Osteocyte (in vitro differentiated cells): ENCODE measurements around the gene NLRC5. TPM values are rescaled to one million over a fixed set of nuclear protein-coding genes. Genes with fewer than 3 reads are reported as not detected.

Source experiments
- DNase-seq: peaks from one replicate; pipeline ENCODE4 v3.0.0; 2021; ENCODE audit warnings: mixed read lengths; ENCODE audit not compliant: unreplicated experiment; ENCODE audit errors: extremely low spot score
- H3K27ac Mint-ChIP-seq: one replicate; pipeline ENCODE4 v1.8.0; 2021; ENCODE audit warnings: mild to moderate bottlenecking, mixed read lengths; ENCODE audit not compliant: unreplicated experiment
- H3K27me3 Mint-ChIP-seq: one replicate; pipeline ENCODE4 v1.8.0; 2021; ENCODE audit warnings: mixed read lengths; ENCODE audit not compliant: unreplicated experiment
- H3K36me3 Mint-ChIP-seq: one replicate; pipeline ENCODE4 v1.8.0; 2021; ENCODE audit warnings: mixed read lengths; ENCODE audit not compliant: unreplicated experiment
- H3K4me1 Mint-ChIP-seq: one replicate; pipeline ENCODE4 v1.8.0; 2021; ENCODE audit warnings: mixed read lengths; ENCODE audit not compliant: unreplicated experiment
- H3K4me3 Mint-ChIP-seq: one replicate; pipeline ENCODE4 v1.8.0; 2021; ENCODE audit warnings: mild to moderate bottlenecking, moderate library complexity, mixed read lengths; ENCODE audit not compliant: unreplicated experiment
- H3K9me3 Mint-ChIP-seq: one replicate; pipeline ENCODE4 v1.8.0; 2021; ENCODE audit warnings: mixed read lengths; ENCODE audit not compliant: unreplicated experiment
- CTCF ChIP-seq: fragments of 200-600 bp; sonication (generic); IDR thresholded peaks from 2 replicates; pipeline ENCODE4 v1.5.0; 2021; ENCODE audit warnings: antibody characterized with exemption, mild to moderate bottlenecking, moderate library complexity
- total RNA-seq: library from RNA; stranded (reverse); gene quantifications from 2 replicates; pipeline ENCODE4 v1.2.1, GENCODE V29; 2021

The NLRC5 gene
- total RNA-seq, 1 donor from 2014 or later: 24.7 TPM

- Mint-ChIP-seq H3K4me1 (peaks cover 23% of the 10 kb centered on the region), H3K9me3 (no peaks in the 10 kb centered on the region), H3K27ac (peak overlapping the region; percentile 56)
Observed at GRCh38 chr16:57092786-57093411, 103.5 kb downstream of the NLRC5 start.

GRCh38 chr16:57093666-57094564 lies 104.6 kb downstream of the NLRC5 start:
- DNase-seq: no peak

More at GRCh38 chr16:57092786-57093411, 103.5 kb downstream of the NLRC5 start:
- Mint-ChIP-seq H3K27me3 (no peaks in the 10 kb centered on the region), H3K4me3 (peak overlapping the region; percentile 77), H3K36me3 (no peaks in the 10 kb centered on the region)
- TF ChIP-seq CTCF: peak; percentile 84
- DNase-seq: no peak

GRCh38 chr16:57094911-57095310 lies 105.6 kb downstream of the NLRC5 start:
- Mint-ChIP-seq H3K36me3 (no peaks in the 10 kb centered on the region), H3K4me1 (peaks cover 25% of the 10 kb centered on the region), H3K9me3 (no peaks in the 10 kb centered on the region), H3K27ac (no peak overlapping the region), H3K27me3 (no peaks in the 10 kb centered on the region), H3K4me3 (no peak overlapping the region)
- no peak for DNase-seq
- TF ChIP-seq CTCF: no peak

More at GRCh38 chr16:57093666-57094564, 104.6 kb downstream of the NLRC5 start:
- Mint-ChIP-seq H3K4me3 (peak overlapping the region; percentile 77), H3K27me3 (no peaks in the 10 kb centered on the region), H3K9me3 (no peaks in the 10 kb centered on the region), H3K36me3 (no peaks in the 10 kb centered on the region), H3K27ac (peak overlapping the region; percentile 56), H3K4me1 (peaks cover 23% of the 10 kb centered on the region)
- TF ChIP-seq CTCF: no peak

DNA sequence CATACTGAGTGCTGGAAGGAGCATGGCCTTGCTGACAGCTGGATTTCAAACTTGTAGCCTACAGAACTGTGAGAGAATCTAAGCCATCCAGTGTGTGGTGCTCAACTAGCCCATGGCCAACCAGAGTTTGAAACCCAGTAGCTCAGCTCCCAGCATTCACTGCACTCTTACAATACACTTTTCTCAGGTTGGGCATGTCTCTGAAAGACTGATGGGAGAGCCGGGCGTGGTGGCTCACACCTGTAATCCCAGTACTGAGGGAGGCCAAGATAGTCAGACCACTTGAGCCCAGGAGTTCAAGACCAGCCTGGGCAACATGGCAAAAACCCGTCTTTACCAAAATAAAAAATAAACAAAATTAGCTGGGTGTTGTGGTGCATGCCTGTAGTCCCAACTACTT lies 106.8 kb downstream of the NLRC5 start:
- Mint-ChIP-seq H3K36me3 (no peaks in the 10 kb centered on the region), H3K27me3 (no peaks in the 10 kb centered on the region), H3K4me3 (no peak overlapping the region), H3K27ac (no peak overlapping the region), H3K9me3 (no peaks in the 10 kb centered on the region), H3K4me1 (peaks cover 26% of the 10 kb centered on the region)
- TF ChIP-seq CTCF: no peak
- no peak for DNase-seq

GRCh38 chr16:57096793-57097192 lies 107.4 kb downstream of the NLRC5 start:
- no peaks in the 10 kb centered on the region for H3K9me3 Mint-ChIP-seq
- H3K4me3 Mint-ChIP-seq: no peak overlapping the region
- no peak overlapping the region for H3K27ac Mint-ChIP-seq
- DNase-seq: no peak
- H3K27me3 Mint-ChIP-seq: no peaks in the 10 kb centered on the region
- H3K36me3 Mint-ChIP-seq: no peaks in the 10 kb centered on the region
- peaks cover 20% of the 10 kb centered on the region for H3K4me1 Mint-ChIP-seq
- no peak for TF ChIP-seq CTCF
